ENCODE data around the gene PRKCE. TPM values are rescaled to one million over a fixed set of nuclear protein-coding genes. Genes with fewer than 3 reads are reported as not detected.

Gene PRKCE
- total RNA-seq, 1 donor, result 12.5 TPM

GRCh38 chr2:45629971-45630370 lies 21.5 kb upstream of the PRKCE start:
- H3K4me3 ChIP-seq (ENCODE audit: low read depth, low read length), result no peak overlapping the region
- no peak for DNase-seq (ENCODE audit: low read depth)
- no peak for TF ChIP-seq CTCF (IDR thresholded peaks at IDR 0.05; ENCODE audit: insufficient read depth, low read length)

- H3K4me3 ChIP-seq (ENCODE audit: low read depth, low read length), result no peak overlapping the region
- TF ChIP-seq CTCF (IDR thresholded peaks at IDR 0.05; ENCODE audit: insufficient read depth, low read length), result no peak
- DNase-seq (ENCODE audit: low read depth), result no peak
Observed at GRCh38 chr2:45631319-45631718, 20.2 kb upstream of the PRKCE start.

GRCh38 chr2:45631955-45632354 lies 19.5 kb upstream of the PRKCE start:
- no peak for TF ChIP-seq CTCF (IDR thresholded peaks at IDR 0.05; ENCODE audit: insufficient read depth, low read length)
- H3K4me3 ChIP-seq (ENCODE audit: low read depth, low read length), result no peak overlapping the region
- no peak for DNase-seq (ENCODE audit: low read depth)

GRCh38 chr2:45634223-45634622 lies 17.3 kb upstream of the PRKCE start:
- no peak for DNase-seq (ENCODE audit: low read depth)
- no peak for TF ChIP-seq CTCF (IDR thresholded peaks at IDR 0.05; ENCODE audit: insufficient read depth, low read length)
- no peak overlapping the region for H3K4me3 ChIP-seq (ENCODE audit: low read depth, low read length)

- no peak for TF ChIP-seq CTCF (IDR thresholded peaks at IDR 0.05; ENCODE audit: insufficient read depth, low read length)
- no peak overlapping the region for H3K4me3 ChIP-seq (ENCODE audit: low read depth, low read length)
Observed at GRCh38 chr2:45636008-45636407, 15.5 kb upstream of the PRKCE start.

GRCh38 chr2:45637440-45637839 lies 14.0 kb upstream of the PRKCE start:
- H3K4me3 ChIP-seq (ENCODE audit: low read depth, low read length), result no peak overlapping the region
- DNase-seq (ENCODE audit: low read depth), result no peak
- TF ChIP-seq CTCF (IDR thresholded peaks at IDR 0.05; ENCODE audit: insufficient read depth, low read length), result no peak

More at GRCh38 chr2:45636008-45636407, 15.5 kb upstream of the PRKCE start:
- DNase-seq (ENCODE audit: low read depth), result no peak

GRCh38 chr2:45640576-45640975 lies 10.9 kb upstream of the PRKCE start:
- TF ChIP-seq CTCF (IDR thresholded peaks at IDR 0.05; ENCODE audit: insufficient read depth, low read length), result no peak
- DNase-seq (ENCODE audit: low read depth), result no peak
- H3K4me3 ChIP-seq (ENCODE audit: low read depth, low read length), result no peak overlapping the region

All from fibroblast of the aortic adventitia (primary cell).